GM21786 (cell line): ENCODE data around the gene AUH.
"Not testable (repeated sequence)": the region's sequence is repeated elsewhere in the genome, so short reads cannot be mapped to it uniquely, and the experiment has no call there.

ENCODE experiments used
- ATAC-seq: cut with Tn5 transposase; IDR thresholded peaks from one replicate; pipeline ENCODE4 v1.9.1; 2021; ENCODE audit not compliant: unreplicated experiment

Gene AUH

DNA sequence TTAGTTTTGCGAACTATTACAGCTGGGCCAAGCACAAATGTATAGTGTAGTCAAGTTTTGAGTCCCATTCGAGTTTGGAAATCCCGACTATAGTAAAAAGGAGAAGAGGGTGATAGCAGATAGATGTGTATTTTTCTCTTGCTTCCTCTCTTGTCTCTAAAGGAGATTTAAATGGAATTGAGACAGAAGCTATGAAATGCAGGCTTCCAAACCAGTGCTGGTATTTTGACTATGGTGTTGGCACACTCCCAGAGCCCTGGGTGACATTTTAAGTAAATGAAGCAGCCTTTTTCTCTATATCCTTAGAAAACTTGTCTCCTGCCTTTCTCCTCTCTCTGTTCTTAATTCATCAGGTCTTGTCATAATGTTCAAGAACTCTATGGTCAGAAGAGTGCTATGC lies 17.7 kb upstream of the AUH start:
- no peak for ATAC-seq

DNA sequence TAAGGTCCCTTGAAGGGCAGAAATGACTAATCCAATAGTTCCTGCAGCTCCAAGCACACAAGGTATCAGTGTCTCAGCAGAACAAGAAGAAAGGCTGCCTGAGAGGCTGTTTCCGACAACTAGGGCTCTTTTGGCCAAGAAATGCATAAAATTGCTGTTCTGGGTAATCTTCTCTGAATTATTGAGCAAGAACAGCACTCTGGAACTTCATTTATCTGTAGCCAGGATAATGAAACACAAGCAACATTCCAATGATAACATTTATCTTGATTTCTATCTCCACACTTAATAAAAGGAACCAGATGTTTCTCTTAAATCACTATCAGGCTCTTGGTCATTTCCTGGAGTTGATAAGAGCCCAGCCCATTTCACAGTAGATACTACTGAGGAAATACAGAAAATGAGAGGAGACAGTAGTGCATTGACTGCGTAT lies 17.0 kb upstream of the AUH start:
- no peak for ATAC-seq

DNA sequence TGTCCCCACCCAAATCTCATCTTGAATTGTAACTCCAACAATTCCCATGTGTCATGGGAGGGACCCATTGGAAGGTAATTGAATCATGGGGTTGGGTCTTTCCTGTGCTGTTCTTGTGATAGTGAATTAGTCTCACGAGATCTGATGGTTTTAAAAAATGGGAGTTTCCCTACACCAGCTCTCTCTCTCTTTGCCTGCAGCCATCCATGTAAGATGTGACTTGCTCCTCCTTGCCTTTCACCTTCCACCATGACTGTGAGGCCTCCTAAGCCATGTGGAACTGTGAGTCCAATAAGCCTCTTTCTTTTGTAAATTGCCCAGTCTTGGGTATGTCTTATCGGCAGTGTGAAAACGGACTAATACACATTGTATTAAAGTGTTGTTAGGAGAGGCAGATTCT lies 16.3 kb upstream of the AUH start:
- not testable (repeated sequence) for ATAC-seq

DNA sequence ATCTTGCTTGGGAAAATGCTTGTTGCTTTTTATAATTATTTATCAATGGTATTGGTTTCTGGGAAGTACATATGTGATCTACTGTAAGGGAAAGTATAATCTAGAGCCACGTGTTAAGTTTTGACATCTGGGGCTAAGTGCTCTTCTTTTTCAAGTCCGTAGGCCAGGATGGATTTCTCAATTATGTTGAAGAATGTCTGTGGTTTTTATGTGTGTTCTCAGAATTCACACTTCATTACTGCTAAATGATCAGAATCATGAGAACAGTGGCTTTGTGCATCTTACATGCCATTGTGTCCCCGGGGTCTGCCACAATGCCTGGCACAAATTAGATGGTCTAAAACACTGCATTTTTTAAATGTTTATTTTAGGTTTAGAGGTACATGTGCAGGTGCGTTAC lies 14.5 kb upstream of the AUH start:
- ATAC-seq = no peak

DNA sequence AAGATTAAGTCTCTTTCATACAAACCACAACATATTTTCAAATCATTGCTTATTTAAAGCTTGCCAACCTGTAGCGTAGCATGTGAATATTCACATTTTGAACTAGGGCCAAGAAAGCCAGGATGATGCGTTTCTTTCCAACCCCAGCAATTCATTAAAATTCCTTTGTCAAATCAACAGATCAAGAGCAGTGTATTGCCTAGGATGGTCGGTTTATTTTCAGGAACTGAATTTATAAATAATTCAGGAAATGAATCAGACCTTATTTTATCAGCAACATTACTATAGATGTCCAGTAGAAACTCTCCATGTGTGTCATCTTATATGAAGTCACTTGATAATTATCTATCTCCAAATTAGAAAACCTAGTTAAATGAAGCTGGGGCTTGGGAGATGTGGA lies 13.2 kb upstream of the AUH start:
- no peak for ATAC-seq

DNA sequence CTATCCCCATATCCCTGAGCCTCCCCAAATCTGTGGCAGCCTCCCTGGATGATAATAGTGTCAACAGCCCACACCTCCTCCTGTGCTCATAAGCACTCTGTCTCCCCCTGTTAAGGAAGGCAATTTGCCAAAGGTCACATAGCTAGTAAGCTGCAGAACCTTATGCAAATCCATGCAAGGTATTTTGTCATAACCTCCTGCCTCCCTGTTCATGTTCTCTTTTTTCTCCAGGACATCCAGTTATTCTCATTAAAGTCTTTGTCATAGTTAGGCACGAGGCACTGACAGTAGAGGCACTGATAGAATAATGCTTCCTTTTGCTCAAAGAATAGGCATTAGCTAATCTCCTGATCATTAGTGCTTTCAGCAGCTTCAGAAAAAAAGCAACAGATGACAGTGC lies 10.2 kb upstream of the AUH start:
- ATAC-seq = no peak

DNA sequence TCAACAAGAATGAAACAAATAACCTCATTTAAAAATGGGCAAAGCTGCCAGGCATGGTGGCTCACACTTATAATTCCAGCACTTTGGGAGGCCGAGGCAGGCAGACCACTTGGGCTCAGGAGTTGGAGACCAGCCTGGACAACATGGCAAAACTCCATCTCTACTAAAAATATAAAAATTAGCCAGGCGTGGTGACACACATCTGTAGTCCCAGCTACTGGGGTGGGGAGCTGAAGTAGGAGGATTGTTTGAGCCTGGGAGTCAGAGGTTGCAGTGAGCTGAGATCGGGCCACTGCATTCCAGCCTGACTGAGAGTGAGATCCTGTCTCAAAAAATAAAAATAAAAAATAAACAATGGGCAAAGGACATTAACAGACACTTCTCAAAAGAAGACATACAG lies 8.3 kb upstream of the AUH start:
- not testable (repeated sequence) for ATAC-seq

DNA sequence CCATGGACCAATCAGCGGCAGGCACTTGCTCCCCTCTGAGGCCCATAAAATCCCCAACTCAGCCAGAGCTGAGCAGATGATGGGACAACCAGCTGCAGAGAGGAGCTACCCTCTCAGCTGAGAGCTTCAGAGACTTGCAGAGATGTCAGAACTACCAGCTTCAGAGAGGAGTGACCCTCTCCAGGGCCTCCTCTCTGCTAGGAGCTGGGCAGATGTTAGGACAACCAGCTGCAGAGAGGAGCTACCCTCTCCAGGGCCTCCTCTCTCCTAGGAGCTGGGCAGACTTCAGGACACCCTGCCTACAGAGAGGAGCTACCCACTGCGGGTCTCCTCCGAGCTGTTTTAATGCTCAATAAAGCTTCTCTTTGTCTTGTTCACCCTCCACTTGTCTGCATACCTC lies 3.0 kb upstream of the AUH start:
- no peak for ATAC-seq

DNA sequence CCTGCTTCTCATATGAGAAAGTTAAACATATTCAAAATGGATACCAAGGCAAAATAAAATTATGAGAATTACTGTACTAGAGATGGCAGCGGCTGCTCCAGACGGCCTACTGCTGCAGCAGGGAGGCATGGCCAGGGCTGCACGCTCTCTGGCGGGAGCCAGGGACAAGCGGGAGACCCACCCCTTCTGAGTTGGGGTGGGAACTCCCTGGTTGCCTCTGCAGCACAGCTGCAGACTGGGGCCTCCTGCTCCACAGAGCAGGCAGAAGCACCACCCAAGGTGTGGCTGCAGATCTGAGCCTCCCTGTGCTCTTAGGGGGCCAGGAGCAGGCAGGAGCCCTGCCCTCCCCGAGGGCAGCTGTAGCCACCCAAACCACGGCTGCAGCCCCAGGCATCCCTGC lies 2.3 kb upstream of the AUH start:
- ATAC-seq = no peak

DNA sequence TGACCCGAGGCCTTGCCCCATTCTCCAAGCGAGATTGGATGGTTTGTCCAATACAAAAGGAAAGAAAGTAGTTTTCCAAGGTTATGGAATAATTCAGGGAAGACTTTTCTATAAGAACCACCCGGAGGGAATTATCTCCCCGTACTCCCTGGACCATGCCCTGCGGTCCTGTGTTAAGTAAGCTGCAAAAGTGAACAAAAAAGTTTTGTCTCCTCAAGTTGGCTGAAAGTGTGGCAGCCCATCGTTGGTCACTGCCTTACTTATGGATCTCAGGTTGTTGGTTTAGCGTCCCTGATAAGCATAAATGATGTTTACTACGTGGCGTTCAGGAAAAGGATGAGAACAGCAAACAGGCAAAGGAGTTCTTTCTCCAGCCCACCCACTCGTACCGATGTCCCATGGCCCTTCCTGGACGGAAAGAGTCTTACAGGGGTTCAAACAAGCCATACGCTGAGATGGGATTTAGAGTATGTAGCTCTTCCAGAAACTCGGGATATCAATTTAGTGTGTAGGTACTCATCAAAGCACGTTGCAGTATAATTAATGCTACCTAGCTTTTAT lies 413 bp upstream of the AUH start:
- ATAC-seq = no peak

DNA sequence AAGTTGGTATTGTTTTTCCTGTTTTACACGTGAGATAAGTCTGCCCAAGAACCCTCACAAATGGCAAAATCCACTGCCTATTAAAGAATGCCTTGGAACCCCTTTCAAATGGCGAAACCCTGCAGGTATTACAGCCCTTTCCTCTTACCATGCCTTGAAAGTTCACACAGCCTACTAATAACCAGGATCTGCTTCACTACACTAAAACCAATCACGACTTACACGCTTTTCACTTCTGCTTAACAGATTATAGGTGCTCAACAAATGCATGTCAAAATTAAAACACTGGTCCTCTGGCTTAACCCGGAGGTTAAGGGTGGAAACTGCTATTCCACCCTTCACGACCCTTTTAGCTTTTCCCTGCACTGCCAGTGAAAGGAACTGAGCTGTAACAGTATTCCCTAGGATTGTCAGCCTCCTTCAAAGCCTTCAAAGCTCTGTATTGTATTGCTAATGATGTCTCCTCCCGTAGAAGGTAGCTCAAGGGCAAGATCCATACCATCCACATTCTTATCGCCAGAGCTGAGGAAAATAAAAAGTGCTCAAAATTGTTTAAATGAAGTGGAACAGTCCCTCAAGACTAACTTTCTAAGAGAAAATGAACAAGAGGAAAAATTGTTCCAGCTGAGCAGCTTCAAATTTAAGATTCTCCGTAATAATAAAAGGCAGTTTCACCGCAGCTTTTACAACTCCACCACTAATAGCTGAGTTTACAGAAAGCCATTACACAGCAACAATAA lies 997 bp downstream of the AUH start:
- peak; percentile 43 for ATAC-seq

DNA sequence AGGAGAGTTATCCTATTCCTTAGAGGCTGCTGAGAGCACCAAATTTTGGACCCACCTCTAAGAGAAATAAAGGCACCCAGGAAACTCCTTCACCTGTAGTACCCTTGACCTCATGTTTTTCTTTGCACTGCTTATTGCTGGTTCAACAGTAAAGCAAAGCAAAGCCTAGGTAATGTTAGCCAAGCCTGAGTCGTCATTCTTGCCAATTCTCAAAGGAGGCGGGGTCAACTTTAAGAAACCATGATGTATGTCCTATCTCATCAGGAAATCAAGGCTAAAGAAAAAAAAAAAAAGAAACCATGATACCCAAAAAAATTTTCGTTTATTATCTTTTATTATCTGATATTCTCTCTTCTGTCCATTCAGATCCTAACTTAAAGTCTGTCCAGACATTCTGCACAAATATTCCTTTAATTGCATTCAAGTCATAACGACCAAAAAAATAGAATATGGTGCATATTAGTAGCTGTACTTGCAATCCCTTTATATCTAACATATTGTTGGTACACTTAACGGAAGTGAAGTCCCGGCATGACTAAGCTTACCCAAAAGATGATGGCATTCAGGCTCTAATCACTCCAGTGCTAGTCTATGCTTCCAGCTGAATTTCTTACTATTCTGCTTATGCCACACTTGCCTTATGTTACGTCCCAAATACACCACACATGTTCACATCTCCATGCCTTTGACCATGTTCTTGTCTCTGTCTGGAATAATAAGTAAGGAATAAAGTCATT lies 1.8 kb downstream of the AUH start:
- no peak for ATAC-seq

DNA sequence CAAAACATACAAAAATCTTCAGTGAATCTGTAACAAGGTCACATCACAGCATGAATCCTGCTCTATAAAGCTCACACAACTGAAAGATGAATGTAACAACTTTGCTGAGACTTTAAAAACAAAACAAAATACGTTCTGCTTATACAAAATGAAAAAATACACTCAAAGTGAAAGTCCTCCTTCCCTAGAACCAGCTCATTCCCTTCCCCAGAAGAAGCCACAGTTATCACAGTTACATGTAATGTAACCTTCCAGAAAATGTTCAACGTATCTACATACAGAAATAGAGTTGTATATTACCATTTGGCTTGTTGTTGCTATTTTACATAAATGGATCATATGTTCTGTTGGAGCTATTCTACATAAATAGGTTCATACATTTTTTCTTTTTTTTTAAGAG lies 2.6 kb downstream of the AUH start:
- no peak for ATAC-seq

DNA sequence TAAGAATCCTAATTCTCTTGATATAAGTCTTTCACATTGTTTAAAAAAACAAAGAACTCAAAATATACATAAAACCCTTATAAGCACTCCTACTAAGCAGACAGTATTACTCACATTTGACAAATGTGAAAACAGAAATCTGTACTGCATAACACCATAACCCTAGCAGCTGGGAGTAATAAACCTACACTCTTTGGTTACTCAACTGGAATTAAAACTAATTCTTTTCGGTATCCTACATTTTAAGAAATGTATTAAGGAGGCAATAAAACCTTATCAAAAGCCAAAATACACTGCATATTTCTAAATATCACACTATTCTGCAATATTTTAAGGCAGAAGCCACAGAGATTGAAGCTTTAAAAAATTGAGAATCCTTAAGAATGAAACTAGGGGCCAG lies 6.8 kb downstream of the AUH start:
- no peak for ATAC-seq

DNA sequence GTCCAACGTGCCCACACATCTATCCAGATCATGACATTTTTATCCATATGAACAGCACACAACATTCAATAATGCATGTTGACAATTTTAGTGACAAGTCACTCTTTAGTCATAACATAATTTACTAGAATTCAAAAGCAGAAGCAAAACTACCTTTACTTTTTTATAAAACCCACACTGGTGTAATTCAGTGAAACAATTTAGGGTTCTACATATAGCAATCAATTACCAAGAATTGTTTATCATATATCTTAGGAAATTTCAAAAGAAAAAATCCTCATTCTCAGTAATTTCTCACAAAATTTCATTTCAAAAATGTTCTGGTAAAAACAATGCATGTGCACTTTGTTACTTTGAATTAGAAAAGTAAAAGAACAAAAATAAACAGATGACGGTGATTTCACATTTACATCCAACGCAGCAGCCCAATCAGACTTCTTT lies 12.6 kb downstream of the AUH start:
- ATAC-seq = no peak

DNA sequence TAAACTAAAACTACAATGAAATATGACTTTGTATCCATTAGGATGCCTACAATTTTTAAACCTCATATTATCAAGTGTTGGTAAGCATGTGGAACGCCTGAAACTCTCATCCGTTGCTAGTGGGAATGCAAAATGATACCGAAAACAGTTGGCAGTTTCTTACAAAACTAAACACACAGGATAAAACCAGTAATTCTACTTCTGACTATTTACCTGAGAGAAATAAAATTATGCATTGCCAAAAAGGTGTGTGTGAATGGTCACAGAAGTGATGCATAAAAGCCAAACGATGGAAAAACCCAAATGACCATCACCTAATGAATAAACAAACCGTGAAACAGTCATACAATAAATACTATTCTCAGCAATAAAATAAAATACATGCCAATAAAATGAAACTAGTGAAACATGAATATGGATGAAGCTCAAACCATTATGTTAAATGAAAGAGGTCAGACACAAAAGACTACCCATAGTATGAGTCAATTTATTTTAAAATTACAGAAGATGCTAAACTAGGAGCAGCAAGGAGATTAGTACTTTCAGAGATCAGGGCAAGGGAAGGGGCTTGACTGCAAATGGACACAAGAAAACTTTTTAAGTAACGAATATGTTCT lies 13.4 kb downstream of the AUH start:
- no peak for ATAC-seq

DNA sequence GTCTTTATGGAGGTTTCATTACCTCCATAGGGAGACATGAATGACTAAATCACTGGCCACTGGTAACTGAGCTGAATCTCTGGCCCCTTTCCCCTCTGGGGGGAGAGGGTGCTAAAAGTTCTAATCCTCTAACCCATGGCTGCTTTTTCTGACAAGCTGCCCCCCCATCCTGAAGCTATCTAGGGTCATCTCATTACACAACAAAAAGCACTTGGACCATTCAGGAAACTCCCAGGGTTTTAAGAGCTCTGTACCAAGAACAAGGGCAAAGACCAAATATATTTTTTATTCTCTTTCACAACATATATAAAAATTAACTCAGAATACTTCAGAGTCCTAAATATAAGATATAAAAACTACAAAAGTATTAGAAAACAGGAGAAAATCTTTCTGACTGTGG lies 14.3 kb downstream of the AUH start:
- no peak for ATAC-seq

DNA sequence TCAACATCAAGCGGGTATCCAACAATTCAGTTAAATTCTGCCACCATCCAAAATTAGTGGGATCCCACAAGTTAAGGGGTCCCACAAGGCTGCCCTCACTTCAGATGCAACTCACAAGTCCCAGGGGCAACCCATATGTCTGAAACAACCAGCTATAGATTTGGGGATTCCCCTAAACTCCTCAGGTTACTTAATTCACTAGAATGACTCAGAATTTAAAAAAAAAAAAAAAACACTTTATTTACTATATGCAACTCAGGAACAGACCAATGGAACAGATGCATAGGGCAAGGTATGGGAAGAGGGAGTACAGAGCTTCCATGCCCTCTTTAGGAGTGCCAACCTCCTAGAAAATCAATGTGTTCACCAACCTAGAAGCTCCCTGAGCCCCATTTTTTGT lies 15.1 kb downstream of the AUH start:
- no peak for ATAC-seq

DNA sequence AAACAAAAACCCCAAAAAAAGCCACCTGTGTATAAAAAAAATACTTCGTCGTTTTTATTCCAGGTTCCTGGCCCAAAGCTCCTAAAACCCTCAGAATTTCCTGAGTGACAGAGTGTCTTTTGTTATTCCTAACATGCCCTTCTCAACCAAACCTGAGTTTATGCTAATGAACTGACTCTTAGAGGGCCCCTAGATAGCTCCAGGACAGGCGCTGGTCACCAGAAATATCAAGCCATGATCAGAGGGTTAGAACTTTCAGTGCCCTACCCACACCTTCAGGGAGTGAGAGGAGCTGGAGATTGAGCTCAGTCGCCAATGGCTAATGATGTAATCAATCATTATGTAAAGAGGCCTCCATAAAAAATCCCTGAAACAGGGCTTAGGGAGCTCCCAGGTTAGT lies 15.7 kb downstream of the AUH start:
- ATAC-seq = no peak

DNA sequence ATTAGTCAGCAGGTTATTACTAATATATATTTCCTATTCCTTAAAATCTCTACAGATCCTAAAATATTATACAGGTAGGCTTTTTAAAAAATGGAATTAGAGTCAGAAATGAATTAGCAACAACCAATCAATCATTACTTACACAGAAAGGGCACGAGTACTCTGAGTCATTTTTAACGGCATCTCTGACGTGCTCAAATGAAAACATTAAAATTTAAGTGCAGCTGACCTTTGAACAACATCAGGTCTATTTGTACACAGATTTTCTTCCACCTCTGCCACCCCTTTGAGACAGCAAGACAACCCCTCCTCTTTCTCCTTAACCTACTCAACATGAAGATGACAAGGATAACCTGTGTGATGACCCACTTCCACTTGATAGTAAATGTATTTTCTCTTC lies 19.1 kb downstream of the AUH start:
- no peak for ATAC-seq

DNA sequence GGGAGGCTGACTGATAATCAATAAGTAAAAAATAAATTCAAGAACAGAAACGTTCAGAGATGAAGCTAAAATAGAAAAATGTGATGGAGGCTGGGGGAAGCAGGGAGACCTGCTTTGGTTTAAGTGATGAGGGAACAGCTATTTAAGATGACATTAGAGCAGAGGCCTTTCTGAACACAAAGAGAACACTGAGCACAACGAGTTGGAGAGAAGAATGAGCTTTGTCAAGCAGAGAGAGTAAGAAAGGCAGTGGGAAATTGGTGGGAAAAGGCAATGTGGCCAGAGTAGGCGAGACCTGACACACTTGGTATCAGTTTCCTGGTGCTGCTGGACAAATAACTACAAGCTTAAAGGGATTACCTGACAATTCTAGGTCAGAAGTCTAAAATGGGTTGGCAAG lies 20.0 kb downstream of the AUH start:
- ATAC-seq = no peak

DNA sequence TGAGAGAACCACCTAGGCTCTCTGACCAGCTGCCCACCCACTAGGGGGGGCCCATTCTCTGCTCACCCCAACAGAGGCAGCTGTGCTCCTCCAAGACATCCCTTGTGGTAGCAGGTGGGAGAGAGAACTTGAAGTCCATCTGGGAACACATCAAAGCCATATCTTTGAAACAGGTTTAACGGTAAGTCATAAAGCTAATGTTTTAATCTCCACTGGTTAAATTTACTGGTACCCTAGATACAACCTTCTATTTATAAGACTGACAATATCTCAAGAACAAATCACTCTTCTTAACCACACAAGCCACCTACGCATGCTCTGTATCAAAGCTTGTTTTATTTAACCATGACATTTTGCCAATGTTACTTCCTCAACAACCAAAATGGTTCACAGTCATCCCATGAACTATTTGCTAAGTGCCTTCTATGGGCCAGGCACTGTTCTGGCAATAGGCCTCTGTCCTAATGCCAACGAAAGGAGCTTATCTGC lies 20.4 kb downstream of the AUH start:
- ATAC-seq = no peak
